Measurements from ENCODE around the gene CAMTA1.

- TF ChIP-seq RBM14 (IDR thresholded peaks at IDR 0.05; ENCODE audit: borderline replicate concordance, insufficient read depth, low read depth, low read length) = no peak
- TF ChIP-seq YBX1 (IDR thresholded peaks at IDR 0.05) = no peak
- TF ChIP-seq TAF1 (IDR thresholded peaks at IDR 0.05; ENCODE audit: control insufficient read depth, extremely low read depth, insufficient read depth, low read length, severe bottlenecking) = no peak
- TF ChIP-seq CEBPB (tag; IDR thresholded peaks at IDR 0.05) = no peak
- no peak for TF ChIP-seq PHB (CRISPR knock-in tag; IDR thresholded peaks at IDR 0.05)
- TF ChIP-seq NR1H2 (CRISPR knock-in tag; IDR thresholded peaks at IDR 0.05) = no peak
These were observed 13.8 kb upstream of the CAMTA1 start for GRCh38 chr1:6771441-6771769.
